CD14-positive monocyte (primary cell): ENCODE data around the gene MARCHF3. TPM values are rescaled to one million over a fixed set of nuclear protein-coding genes. Genes with fewer than 3 reads are reported as not detected.

Source experiments
- DNase-seq, 3 donors: peaks; one replicate each; pipeline ENCODE4 v3.0.0-alpha.2; 2011 to 2022
- H2AFZ ChIP-seq: 2 replicates; pipeline ENCODE4 v1.6.0; 2012; ENCODE audit warnings: mild to moderate bottlenecking, low read depth, low read length, inconsistent platforms; ENCODE audit not compliant: insufficient read depth, poor library complexity, severe bottlenecking
- H3K27ac ChIP-seq, 2 donors: 1 replicate in 1 of 2; 2 replicates in 1 of 2; pipeline ENCODE4 v1.5.1; 2012 to 2013; ENCODE audit warnings: low read length in 2 of 2, control low read depth in 1 of 2, inconsistent platforms in 1 of 2, low read depth in 1 of 2, mild to moderate bottlenecking in 1 of 2
- H3K27me3 ChIP-seq, 2 donors: one replicate each; pipeline versions ENCODE4 v1.6.0 to v1.6.1; 2011 to 2013; ENCODE audit warnings: low read length in 2 of 2; ENCODE audit not compliant: control insufficient read depth in 2 of 2, insufficient read depth in 2 of 2
- H3K36me3 ChIP-seq, 2 donors: replicated peaks in 1 of 2; 1 replicate in 1 of 2; 2 replicates in 1 of 2; pipeline versions ENCODE4 v1.5.1 to v1.6.1; 2012 to 2013; ENCODE audit warnings: low read length in 2 of 2, control low read depth in 1 of 2, inconsistent platforms in 1 of 2, mild to moderate bottlenecking in 1 of 2; ENCODE audit not compliant: insufficient read depth in 2 of 2, control insufficient read depth in 1 of 2
- H3K4me1 ChIP-seq, 2 donors: 1 replicate in 1 of 2; 2 replicates in 1 of 2; pipeline versions ENCODE4 v1.5.1 to v1.6.1; 2012 to 2013; ENCODE audit warnings: low read length in 2 of 2, control low read depth in 1 of 2, inconsistent platforms in 1 of 2, mild to moderate bottlenecking in 1 of 2, moderate library complexity in 1 of 2; ENCODE audit not compliant: insufficient read depth in 2 of 2, control insufficient read depth in 1 of 2
- H3K4me2 ChIP-seq: replicated peaks from 2 replicates; pipeline ENCODE3; 2012; ENCODE audit warnings: low read length, moderate library complexity, mild to moderate bottlenecking; ENCODE audit not compliant: poor library complexity, severe bottlenecking; ENCODE audit errors: extremely low read depth
- H3K4me3 ChIP-seq, 3 experiments: fragments of 200-600 bp in 1 of 3; sonication (generic) in 1 of 3; replicated peaks in 1 of 3; 1 replicate in 2 of 3; 2 replicates in 1 of 3; pipeline ENCODE4 v1.5.1; 2011 to 2013; ENCODE audit warnings: low read length in 3 of 3, mild to moderate bottlenecking in 3 of 3, control low read depth in 2 of 3, low read depth in 2 of 3, inconsistent platforms in 1 of 3, moderate library complexity in 1 of 3
- H3K79me2 ChIP-seq: 2 replicates; pipeline ENCODE4 v1.6.0; 2012; ENCODE audit warnings: mild to moderate bottlenecking, control low read depth, inconsistent platforms, low read length, moderate library complexity; ENCODE audit not compliant: insufficient read depth
- H3K9ac ChIP-seq: 2 replicates; pipeline ENCODE4 v1.6.0; 2017; ENCODE audit warnings: low read length, mild to moderate bottlenecking; ENCODE audit not compliant: insufficient read depth, poor library complexity, severe bottlenecking
- H3K9me3 ChIP-seq, 2 donors: replicated peaks in 1 of 2; 1 replicate in 1 of 2; 2 replicates in 1 of 2; pipeline versions ENCODE4 v1.5.1 to v1.6.1; 2012 to 2013; ENCODE audit warnings: low read length in 2 of 2, control low read depth in 1 of 2; ENCODE audit not compliant: control insufficient read depth in 1 of 2, insufficient read depth in 1 of 2
- H4K20me1 ChIP-seq: 2 replicates; pipeline ENCODE4 v1.6.0; 2012; ENCODE audit warnings: mild to moderate bottlenecking, low read length, control low read depth, moderate library complexity; ENCODE audit not compliant: insufficient read depth
- H3K27ac Mint-ChIP-seq, 7 donors: one replicate each; pipeline ENCODE4 v1.8.0; 2020; ENCODE audit warnings: mild to moderate bottlenecking in 7 of 7, mixed read lengths in 7 of 7, moderate library complexity in 6 of 7, inconsistent platforms in 2 of 7
- H3K27me3 Mint-ChIP-seq, 3 donors: one replicate each; pipeline ENCODE4 v1.8.0; 2021 to 2022; ENCODE audit warnings: low read depth in 3 of 3, mild to moderate bottlenecking in 3 of 3, mixed read lengths in 3 of 3, moderate library complexity in 3 of 3, inconsistent platforms in 1 of 3
- H3K36me3 Mint-ChIP-seq, 2 donors: one replicate each; pipeline ENCODE4 v1.8.0; 2020; ENCODE audit warnings: mixed read lengths in 2 of 2, inconsistent platforms in 1 of 2, mild to moderate bottlenecking in 1 of 2
- H3K4me1 Mint-ChIP-seq: one replicate; pipeline ENCODE4 v1.8.0; 2020; ENCODE audit warnings: mild to moderate bottlenecking, mixed read lengths
- H3K4me3 Mint-ChIP-seq, 2 donors: one replicate each; pipeline ENCODE4 v1.8.0; 2020; ENCODE audit warnings: mild to moderate bottlenecking in 2 of 2, mixed read lengths in 2 of 2, moderate library complexity in 1 of 2
- H3K9me3 Mint-ChIP-seq, 7 donors: one replicate each; pipeline ENCODE4 v1.8.0; 2020 to 2022; ENCODE audit warnings: mixed read lengths in 7 of 7, mild to moderate bottlenecking in 6 of 7, moderate library complexity in 6 of 7, inconsistent platforms in 2 of 7
- WGBS: methylation state at CpG from one replicate; pipeline ENCODE4 v1.1.5; 2013; ENCODE audit warnings: missing lambda C conversion rate; ENCODE audit not compliant: insufficient coverage; 5-methylcytosine and 5-hydroxymethylcytosine counted together
- intact Hi-C, 2 donors: fragments of 100-400 bp; cut with micrococcal nuclease; formaldehyde crosslinking; loops; one replicate each; pipeline versions ENCODE4 v1.15.0 to v1.15.1; 2023
- polyA plus RNA-seq, 3 donors: library from polyadenylated mRNA; depleted of rRNA in 1 of 3; unstranded in 2 of 3; stranded (reverse) in 1 of 3; fragments of 300-500 nt in 2 of 3; fragments of >200 nt in 1 of 3; fragmentation: Illumina TruSeq in 2 of 3; gene quantifications; 1 replicate in 2 of 3; 2 replicates in 1 of 3; pipeline ENCODE4 v1.2.3, GENCODE V29; 2012 to 2021
- TF ChIP-seq, protein P1 (sequence below): fragments of 200-600 bp; IDR thresholded peaks from one replicate; pipeline ENCODE4 v1.8.0; 2022; ENCODE audit warnings: antibody characterized with exemption, mild to moderate bottlenecking

The MARCHF3 gene
- polyA plus RNA-seq, 3 donors = 0.88 to 1.6 (median 0.96) TPM

DNA sequence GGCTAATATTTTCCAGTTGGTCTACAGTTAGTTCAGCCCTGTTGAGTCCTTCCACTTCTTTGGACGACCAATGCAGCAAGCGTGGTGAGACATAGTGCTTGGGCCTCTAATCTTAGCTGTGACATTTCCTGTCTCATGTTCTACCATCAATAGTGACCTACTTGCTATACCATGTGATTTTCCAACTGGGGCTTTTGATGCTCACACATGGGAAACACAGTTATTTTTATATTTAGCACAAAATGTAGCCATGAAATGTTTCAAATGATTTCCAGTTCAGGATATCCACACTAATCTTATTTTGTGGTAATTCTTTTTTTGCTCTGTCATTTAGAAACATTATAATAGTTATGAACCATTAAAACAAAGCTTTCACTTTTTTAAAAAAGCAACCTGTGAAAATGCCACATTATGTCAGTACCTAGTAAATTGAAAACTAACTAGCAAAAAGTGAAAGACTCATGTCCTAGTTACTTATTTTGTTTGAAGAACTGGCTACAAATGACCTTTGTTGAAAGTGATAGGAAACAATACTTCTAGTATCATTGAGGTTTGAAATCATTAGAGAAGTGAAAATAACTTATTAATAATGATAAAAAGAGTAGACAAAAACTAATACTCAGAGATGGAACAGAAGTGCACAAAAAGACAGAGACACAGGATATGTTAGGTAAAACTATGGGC lies 18.3 kb downstream of the MARCHF3 start:
- no peaks in the 10 kb centered on the region for H3K79me2 ChIP-seq
- Mint-ChIP-seq H3K27me3 (no peaks in the 10 kb centered on the region), H3K4me1 (peaks cover 12% of the 10 kb centered on the region), H3K4me3 (no peak overlapping the region), H3K9me3 (peaks cover 0 to 4% (median 0%) of the 10 kb centered on the region in 7 donors), H3K36me3 (no peaks in the 10 kb centered on the region), H3K27ac (no peak overlapping the region)
- H3K27ac ChIP-seq = no peak overlapping the region
- H2AFZ ChIP-seq = no peak overlapping the region
- H3K4me2 ChIP-seq = no peak overlapping the region
- WGBS = 50% methylated on average over 2 of the region's 2 CpGs
- no peaks in the 10 kb centered on the region for H4K20me1 ChIP-seq
- DNase-seq = no peak
- H3K36me3 ChIP-seq = no peaks in the 10 kb centered on the region
- H3K4me1 ChIP-seq = no peaks in the 10 kb centered on the region
- no peaks in the 10 kb centered on the region for H3K27me3 ChIP-seq
- H3K9ac ChIP-seq = no peak overlapping the region
- no peak overlapping the region for H3K4me3 ChIP-seq
- H3K9me3 ChIP-seq = no peaks in the 10 kb centered on the region
- intact Hi-C loops = no loop called here
- TF ChIP-seq, protein P1, sequence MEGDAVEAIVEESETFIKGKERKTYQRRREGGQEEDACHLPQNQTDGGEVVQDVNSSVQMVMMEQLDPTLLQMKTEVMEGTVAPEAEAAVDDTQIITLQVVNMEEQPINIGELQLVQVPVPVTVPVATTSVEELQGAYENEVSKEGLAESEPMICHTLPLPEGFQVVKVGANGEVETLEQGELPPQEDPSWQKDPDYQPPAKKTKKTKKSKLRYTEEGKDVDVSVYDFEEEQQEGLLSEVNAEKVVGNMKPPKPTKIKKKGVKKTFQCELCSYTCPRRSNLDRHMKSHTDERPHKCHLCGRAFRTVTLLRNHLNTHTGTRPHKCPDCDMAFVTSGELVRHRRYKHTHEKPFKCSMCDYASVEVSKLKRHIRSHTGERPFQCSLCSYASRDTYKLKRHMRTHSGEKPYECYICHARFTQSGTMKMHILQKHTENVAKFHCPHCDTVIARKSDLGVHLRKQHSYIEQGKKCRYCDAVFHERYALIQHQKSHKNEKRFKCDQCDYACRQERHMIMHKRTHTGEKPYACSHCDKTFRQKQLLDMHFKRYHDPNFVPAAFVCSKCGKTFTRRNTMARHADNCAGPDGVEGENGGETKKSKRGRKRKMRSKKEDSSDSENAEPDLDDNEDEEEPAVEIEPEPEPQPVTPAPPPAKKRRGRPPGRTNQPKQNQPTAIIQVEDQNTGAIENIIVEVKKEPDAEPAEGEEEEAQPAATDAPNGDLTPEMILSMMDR = no peak

DNA sequence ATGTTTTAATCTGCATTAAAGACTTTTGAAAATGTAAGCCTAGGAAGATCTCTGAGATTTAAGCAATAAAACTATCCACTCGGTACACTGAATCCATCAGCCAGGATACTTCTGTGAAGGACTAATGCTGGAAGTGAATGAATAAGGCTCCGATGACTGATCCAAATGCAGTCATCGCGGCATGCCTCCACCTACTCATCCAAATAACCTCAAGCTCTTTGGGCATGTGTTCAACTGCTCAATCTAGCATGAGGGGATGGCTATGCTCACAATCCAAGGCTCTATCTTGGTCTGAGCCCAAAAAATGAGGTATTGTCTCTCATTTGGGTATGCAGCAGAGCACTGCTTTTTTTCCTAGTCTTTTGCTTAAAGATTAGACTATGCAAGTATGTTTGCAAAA lies 19.2 kb downstream of the MARCHF3 start:
- Histone ChIP-seq H3K4me2 (no peak overlapping the region), H3K79me2 (no peaks in the 10 kb centered on the region), H3K4me3 (no peak overlapping the region), H3K4me1 (no peaks in the 10 kb centered on the region), H3K27me3 (no peaks in the 10 kb centered on the region), H4K20me1 (no peaks in the 10 kb centered on the region), H2AFZ (no peak overlapping the region), H3K9ac (no peak overlapping the region), H3K36me3 (no peaks in the 10 kb centered on the region), H3K27ac (no peak overlapping the region), H3K9me3 (no peaks in the 10 kb centered on the region)
- no peak for DNase-seq
- Mint-ChIP-seq H3K4me1 (peaks cover 12% of the 10 kb centered on the region), H3K9me3 (no peaks in the 10 kb centered on the region), H3K27me3 (no peaks in the 10 kb centered on the region), H3K4me3 (no peak overlapping the region), H3K36me3 (no peaks in the 10 kb centered on the region), H3K27ac (no peak overlapping the region)
- intact Hi-C loops = no loop called here
- TF ChIP-seq, protein P1 = no peak
- WGBS = no CpG with 5 or more reads among the region's 4 CpGs
